ENCODE data around the gene FAM187B.

DNA sequence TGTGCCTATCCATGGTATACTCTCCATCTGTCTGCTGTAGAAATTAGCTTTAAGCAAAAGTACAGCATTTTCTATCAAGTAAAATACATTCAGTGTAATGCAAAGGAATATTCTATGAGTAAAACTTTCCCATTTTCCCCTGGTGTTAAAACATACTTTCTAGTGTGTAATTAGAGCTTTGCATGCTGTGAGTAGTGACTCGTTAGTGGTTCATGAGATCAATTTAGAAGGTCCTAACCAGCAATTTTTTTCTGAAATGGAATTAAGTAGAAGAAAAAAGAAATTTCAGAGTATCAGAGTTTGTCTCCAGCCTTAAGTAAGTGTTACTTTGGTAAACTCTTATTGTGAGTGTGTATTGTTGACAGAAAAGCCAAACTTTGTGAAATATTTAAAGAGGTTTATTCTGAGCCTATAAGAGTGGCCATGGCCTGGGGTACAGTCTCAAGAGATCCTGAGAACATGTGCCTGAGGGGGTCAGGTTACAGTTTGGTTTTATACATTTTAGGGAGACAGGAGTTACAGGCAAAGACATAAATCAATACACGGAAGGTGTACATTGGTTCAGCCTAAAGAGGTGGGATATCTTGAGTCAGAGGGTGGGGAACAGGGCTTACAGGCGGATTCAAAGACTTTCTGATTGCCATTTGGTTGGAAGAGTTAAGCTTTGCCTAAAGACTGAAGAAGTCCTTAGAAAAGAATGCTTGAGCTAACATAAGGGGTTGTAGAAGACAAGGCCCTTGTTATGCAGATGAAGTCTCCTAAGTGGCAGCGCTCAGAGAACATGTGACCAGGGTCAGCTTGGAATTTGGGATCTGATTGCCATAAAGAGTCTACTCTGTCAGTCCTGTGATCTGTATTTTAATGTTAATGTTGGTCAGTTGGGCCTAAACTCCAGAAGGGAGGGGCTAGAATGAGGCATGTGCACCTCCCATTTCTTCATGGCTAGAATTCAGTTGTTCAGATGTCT, 25.5 kb downstream of the FAM187B start:
- TF ChIP-seq, protein P1, sequence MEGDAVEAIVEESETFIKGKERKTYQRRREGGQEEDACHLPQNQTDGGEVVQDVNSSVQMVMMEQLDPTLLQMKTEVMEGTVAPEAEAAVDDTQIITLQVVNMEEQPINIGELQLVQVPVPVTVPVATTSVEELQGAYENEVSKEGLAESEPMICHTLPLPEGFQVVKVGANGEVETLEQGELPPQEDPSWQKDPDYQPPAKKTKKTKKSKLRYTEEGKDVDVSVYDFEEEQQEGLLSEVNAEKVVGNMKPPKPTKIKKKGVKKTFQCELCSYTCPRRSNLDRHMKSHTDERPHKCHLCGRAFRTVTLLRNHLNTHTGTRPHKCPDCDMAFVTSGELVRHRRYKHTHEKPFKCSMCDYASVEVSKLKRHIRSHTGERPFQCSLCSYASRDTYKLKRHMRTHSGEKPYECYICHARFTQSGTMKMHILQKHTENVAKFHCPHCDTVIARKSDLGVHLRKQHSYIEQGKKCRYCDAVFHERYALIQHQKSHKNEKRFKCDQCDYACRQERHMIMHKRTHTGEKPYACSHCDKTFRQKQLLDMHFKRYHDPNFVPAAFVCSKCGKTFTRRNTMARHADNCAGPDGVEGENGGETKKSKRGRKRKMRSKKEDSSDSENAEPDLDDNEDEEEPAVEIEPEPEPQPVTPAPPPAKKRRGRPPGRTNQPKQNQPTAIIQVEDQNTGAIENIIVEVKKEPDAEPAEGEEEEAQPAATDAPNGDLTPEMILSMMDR (IDR thresholded peaks at IDR 0.05): no peak
- TF ChIP-seq JUND (IDR thresholded peaks at IDR 0.05) (no peak), GABPA (IDR thresholded peaks at IDR 0.05; ENCODE audit: low read depth) (no peak)
